ENCODE measurements around the gene AUTS2.

Gene AUTS2

GRCh38 chr7:69994218-69994617, 395.9 kb downstream of the AUTS2 start:
- DNase-seq (ENCODE audit: low spot score): no peak

DNA sequence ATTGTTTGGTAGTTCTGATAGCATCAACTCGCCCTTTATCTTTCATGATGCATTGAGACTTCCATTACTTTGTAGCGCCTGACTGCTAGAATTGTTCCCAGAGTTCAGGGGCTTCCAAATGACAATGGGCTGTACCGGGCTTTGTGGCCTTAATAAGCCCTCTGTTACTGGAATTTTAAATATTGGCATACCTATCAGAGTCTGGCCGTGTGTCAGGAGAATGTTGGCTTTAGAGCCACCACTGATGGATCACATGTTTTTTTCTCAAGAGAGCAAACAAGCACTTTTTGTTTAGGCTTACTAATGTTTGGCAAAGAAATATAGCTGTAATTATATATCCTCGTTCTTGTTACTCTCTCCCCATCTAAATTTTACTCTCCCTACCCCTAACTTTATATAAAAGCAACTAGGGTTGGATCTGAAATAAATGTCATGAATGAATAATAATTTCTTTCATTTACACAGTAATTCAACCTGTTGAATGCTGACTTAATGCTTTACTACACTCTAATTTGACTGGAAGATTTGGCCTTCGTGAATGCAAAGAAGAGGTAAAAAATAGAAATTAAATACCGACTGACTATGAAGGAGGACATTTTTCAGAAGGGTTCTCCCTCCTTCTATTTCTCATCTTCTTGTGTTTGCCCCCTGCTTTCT, 396.7 kb downstream of the AUTS2 start:
- no peak for DNase-seq (ENCODE audit: low spot score)

DNA sequence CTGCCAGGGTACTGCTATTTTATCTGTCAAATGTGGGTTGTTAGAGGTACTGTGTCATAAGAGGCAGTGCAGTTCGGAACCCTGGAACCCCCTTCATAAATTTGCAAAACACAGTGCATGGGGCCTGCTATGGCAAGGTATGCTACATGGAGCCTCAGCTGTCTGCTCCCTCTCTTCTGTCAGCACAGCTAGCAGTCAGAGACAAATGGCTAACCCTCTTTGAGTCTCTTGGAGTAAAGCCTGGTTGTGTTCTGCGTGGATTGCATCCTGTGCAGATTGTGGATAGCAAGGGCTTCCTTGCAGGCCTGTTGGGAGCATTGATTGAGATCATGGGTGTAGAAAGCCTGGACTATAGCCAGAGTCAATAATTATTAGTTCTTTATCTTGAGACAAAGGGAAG, 397.8 kb downstream of the AUTS2 start:
- DNase-seq (ENCODE audit: low spot score): no peak

GRCh38 chr7:70000737-70001348, 402.6 kb downstream of the AUTS2 start:
- no peak for DNase-seq (ENCODE audit: low spot score)

DNA sequence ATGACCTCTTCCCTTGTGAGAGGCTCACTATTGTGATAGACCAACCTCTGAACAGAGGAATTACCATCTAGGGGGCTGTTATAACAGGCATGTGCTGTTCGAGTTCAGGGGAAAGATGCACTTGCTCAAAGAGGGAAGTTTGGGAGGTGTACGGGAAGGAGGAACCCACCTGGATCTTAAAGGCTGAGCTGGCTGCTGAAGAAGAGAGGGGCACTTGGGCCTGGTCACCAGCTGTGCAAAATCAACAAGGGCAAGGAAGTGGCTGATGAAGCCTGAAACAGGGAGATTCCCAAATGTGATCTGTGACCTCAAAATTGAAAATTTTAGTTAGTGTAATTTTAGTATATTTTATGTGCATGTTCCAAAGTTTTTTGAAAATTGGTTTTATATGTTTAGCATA, 407.2 kb downstream of the AUTS2 start:
- DNase-seq (ENCODE audit: low spot score): no peak

GRCh38 chr7:70005891-70006260, 407.6 kb downstream of the AUTS2 start:
- no peak for DNase-seq (ENCODE audit: low spot score)

GRCh38 chr7:70006261-70006920, 408.1 kb downstream of the AUTS2 start:
- DNase-seq (ENCODE audit: low spot score): no peak

DNA sequence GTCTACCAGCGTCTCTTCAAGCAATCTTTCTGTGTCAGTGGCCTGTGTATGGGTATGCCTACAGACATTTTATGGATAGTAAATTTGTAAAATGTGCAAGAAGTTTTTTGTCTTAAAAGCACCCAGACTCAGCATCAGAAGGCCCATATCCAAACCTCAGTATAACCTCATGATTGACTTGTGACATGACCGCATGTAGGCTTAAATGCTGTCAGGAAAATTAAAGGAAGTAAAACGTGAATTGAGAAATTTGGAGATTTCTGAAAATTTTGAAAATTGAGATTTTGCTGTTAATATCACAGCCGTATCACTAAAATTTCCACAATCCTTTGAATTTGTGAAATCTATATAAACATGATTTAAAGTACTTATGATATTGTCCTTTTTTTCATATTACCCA, 410.2 kb downstream of the AUTS2 start:
- no peak for DNase-seq (ENCODE audit: low spot score)

GRCh38 chr7:70014472-70015177, 416.4 kb downstream of the AUTS2 start:
- no peak for DNase-seq (ENCODE audit: low spot score)

GRCh38 chr7:70015353-70015752, 417.1 kb downstream of the AUTS2 start:
- no peak for DNase-seq (ENCODE audit: low spot score)

GRCh38 chr7:70016044-70016770, 417.9 kb downstream of the AUTS2 start:
- DNase-seq (ENCODE audit: low spot score): no peak

GRCh38 chr7:70017357-70017756, 419.1 kb downstream of the AUTS2 start:
- DNase-seq (ENCODE audit: low spot score): no peak

DNA sequence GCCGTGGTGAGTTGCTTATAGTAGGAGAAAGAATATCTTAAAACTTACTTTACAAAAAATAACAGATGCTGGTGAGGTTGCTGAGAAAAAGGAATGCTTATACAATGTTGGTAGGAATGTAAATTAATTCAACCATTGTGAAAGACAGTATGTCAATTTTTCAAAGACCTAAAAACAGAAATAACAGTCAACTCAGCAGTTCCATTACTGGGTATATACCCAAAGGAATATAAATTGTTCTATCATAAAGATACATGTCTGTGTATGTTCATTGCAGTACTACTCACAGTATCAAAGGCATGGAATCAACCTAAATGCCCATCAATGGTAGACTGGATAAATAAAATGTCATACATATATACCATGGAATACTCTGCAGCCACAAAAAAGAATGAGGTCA, 420.4 kb downstream of the AUTS2 start:
- DNase-seq (ENCODE audit: low spot score): no peak

- DNase-seq (ENCODE audit: low spot score): peak; percentile 0
Observed at GRCh38 chr7:70027867-70028266, 429.6 kb downstream of the AUTS2 start.

DNA sequence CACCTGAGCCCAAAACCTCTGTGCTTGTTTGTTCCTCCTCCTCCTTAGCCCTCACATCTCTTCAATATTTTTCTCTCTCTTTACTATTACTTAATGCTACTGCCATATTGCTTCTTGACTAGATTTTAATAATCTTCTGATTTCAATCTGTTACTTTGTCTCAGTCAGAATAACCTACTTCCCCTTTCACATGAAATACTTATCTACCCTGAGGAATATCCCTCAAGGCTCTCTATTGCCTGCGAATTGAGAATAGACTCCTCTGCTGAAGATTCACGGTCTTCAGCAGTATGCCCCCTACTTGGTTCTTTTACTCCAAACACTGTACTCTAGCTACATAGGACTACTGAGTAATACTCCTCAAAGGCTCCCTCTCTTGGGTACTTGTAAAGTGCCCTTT, 430.3 kb downstream of the AUTS2 start:
- DNase-seq (ENCODE audit: low spot score): no peak

GRCh38 chr7:70029993-70030392, 431.7 kb downstream of the AUTS2 start:
- DNase-seq (ENCODE audit: low spot score): no peak

GRCh38 chr7:70030745-70031144, 432.5 kb downstream of the AUTS2 start:
- no peak for DNase-seq (ENCODE audit: low spot score)

GRCh38 chr7:70031245-70031644, 433.0 kb downstream of the AUTS2 start:
- DNase-seq (ENCODE audit: low spot score): no peak

DNA sequence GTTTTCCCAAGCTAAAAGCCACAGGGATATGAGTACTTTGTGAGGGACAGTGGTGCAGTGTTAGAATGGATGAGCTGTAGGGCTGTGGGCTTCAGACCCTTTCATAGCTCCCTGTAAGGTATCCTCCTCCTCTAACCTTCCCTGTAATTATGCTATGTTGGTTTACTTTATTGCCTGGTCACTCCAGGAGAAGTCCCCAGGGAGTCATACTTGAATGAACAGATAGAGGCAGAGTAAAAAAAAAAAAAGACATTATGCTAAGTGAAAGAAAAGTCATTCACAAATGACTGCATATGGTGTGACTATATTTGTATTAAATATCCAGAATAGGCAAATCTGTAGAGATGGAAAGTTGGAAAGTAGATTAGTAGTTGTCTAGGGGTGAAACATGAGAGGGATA, 434.4 kb downstream of the AUTS2 start:
- DNase-seq (ENCODE audit: low spot score): no peak

DNA sequence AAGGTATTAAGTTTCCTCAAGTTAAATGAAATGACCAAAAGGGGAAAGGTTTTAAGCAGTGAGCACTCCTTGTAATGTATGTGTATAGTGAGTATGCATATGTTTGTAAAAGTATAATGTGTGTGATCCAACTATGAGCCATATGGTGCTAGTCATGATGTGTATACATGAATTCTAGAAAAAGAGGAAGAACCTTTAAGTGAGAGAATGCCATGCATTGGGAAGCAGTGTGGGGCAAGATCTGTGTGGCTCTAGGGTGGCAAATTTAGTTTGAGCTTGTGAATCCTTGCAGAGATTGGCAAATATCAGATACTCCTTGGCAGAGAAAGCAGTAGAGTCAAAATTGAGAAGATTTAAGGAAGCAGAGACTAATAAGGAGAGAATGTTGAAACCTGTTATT, 435.0 kb downstream of the AUTS2 start:
- DNase-seq (ENCODE audit: low spot score): no peak

GRCh38 chr7:70034999-70035398, 436.7 kb downstream of the AUTS2 start:
- no peak for DNase-seq (ENCODE audit: low spot score)

GRCh38 chr7:70035519-70035918, 437.2 kb downstream of the AUTS2 start:
- no peak for DNase-seq (ENCODE audit: low spot score)
